OCI-M2 (cell line): ENCODE data around the gene SMIM9.
"Not testable (repeated sequence)": the region's sequence is repeated elsewhere in the genome, so short reads cannot be mapped to it uniquely, and the experiment has no call there.

Experiments used
- DNase-seq: peaks from one replicate; lab custom pipeline; 2025; ENCODE audit not compliant: unreplicated experiment; lab: John Stamatoyannopoulos, UW

SMIM9 gene

GRCh38 chrX:154834562-154834961, at the start of gene SMIM9:
Gene SMIM9 (minus strand): TSS chrX:154834662. CDS start chrX:154830856, 3,806 bp downstream.
- no peak for DNase-seq

- DNase-seq: not testable (repeated sequence)
Observed at GRCh38 chrX:154884069-154884468, 49.6 kb upstream of the SMIM9 start.

GRCh38 chrX:154873329-154873728, 38.9 kb upstream of the SMIM9 start:
- no peak for DNase-seq

- DNase-seq: not testable (repeated sequence)
Observed at GRCh38 chrX:154868522-154868921, 34.1 kb upstream of the SMIM9 start.

DNA sequence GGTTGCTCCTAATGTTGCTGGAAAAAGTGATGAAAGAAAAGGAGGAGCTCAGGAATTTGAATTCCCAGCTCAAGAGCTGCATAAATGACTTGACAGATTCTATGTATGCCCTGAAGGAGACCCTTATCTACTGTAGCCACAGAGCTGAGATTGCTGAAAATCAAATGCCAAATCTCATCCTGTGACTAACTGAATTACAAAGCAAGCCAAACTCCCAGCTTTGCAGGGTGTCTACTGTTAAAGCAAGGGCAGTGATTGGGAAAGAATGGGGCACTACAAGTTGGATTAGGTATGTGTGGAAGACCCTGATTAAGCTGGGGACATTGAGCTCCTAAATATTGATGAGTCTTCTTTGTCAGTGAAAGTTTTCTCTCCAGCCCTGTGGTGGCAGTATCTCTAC, 20.8 kb upstream of the SMIM9 start:
- DNase-seq: no peak

DNA sequence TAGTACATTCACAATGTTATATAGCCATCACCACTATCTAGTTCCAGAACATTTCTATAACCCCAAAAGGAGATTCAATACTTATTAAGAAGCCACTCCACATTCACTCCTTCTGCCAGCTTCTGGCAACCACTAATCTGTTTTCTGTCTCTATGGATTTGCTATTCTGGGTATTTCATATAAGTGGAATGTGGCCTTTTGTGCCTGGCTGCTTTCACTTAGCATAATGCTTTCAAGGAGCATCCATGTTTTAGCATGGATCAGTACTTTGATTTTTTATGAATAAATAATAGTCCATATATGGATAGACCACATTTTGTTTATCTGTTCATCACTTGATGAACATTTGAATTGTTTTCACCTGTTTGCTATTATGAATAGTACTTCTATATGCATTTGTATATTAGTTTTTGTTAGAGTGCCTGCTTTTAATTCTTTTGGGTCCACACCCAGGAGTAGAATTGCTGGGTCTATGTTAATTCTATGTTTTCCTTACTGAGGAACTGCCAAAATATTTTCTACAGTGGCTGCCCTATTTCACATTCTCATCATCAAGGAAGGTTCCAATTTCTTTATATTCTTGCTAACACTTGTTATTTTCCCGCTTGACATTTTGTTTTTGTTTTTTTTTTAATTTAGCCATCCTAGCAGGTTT, 16.6 kb upstream of the SMIM9 start:
- no peak for DNase-seq

DNA sequence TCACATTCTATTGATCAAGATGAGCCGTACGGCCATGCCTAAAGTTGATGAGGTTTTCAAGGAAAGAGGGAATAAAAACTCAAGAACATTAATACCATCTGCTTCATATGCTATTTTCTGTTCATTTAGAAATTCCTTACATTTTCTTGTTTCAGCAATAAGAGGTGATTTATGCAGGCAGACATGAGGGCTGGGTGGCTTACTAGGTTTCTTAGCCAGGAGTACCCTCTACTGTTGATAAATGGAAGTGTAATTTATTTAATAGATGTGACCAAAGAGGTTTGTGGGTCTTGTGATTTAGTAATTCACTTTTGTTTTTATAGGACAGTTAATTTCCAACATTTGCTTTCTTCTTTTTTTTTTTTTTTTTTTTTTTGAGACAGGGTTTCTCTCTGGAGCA, 6.4 kb upstream of the SMIM9 start:
- DNase-seq: no peak

GRCh38 chrX:154836163-154836562, 1.7 kb upstream of the SMIM9 start:
- no peak for DNase-seq

DNA sequence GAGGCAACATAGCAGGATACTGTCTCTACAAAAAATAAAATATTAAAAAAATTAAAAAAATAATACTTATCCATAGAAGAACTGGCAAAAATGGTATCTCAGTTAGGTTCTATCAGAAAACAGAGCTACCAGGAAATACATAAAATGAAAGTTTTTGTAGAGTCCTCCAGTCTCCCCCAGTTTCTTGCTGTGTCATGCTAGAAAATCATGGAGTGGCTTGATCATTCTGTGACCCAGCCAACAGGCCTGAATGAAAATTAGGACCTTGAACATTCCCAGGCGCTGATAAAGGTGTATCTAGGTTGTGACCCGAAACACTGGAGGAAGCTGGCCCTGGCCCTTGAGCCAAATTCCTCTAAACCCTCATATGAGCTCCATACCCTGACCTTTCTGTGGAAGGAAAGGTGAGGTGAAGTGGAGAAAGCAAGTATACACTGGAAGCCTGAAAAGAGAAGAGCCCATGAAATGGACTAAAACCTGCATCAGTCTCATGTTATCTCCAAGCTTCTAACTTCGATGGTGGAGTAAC, 652 bp downstream of the SMIM9 start:
- no peak for DNase-seq

- DNase-seq: no peak
Observed at GRCh38 chrX:154829926-154830442, 4.5 kb downstream of the SMIM9 start.

GRCh38 chrX:154829134-154829533, 5.3 kb downstream of the SMIM9 start:
- no peak for DNase-seq

DNA sequence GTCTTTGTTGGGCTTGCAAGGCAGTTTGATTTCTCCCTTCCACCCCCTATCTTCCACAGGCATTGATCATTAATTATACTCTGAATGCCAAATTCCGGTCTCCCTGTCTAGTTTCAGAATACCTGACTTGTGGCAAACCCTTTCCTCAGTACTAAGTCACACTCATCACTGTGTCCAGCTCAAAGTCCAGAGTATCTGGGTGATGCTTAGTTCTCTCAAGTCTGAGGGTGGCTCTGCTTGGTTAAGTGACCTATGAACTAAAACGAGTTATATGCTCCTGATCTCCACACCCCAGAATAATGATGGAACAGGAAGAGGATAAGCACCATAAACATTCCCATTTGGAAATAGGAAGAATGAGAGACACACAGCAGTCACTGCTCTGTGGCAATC, 6.5 kb downstream of the SMIM9 start:
- no peak for DNase-seq

GRCh38 chrX:154827194-154828015, 7.1 kb downstream of the SMIM9 start:
- no peak for DNase-seq

DNA sequence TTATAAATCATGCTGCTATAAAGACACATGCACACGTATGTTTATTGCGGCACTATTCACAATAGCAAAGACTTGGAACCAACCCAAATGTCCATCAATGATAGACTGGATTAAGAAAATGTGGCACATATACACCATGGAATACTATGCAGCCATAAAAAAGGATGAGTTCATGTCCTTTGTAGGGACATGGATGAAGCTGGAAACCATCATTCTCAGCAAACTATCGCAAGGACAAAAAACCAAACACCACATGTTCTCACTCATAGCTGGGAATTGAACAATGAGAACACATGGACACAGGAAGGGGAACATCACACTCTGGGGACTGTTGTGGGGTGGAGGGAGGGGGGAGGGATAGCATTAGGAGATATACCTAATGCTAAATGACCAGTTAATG, 8.9 kb downstream of the SMIM9 start:
- not testable (repeated sequence) for DNase-seq

- no peak for DNase-seq
Observed at GRCh38 chrX:154824638-154825037, 9.8 kb downstream of the SMIM9 start.

GRCh38 chrX:154822029-154822428, 12.4 kb downstream of the SMIM9 start:
- no peak for DNase-seq

GRCh38 chrX:154821523-154821922, 12.9 kb downstream of the SMIM9 start:
- DNase-seq: no peak

- no peak for DNase-seq
Observed at GRCh38 chrX:154819771-154820341, 14.6 kb downstream of the SMIM9 start.

DNA sequence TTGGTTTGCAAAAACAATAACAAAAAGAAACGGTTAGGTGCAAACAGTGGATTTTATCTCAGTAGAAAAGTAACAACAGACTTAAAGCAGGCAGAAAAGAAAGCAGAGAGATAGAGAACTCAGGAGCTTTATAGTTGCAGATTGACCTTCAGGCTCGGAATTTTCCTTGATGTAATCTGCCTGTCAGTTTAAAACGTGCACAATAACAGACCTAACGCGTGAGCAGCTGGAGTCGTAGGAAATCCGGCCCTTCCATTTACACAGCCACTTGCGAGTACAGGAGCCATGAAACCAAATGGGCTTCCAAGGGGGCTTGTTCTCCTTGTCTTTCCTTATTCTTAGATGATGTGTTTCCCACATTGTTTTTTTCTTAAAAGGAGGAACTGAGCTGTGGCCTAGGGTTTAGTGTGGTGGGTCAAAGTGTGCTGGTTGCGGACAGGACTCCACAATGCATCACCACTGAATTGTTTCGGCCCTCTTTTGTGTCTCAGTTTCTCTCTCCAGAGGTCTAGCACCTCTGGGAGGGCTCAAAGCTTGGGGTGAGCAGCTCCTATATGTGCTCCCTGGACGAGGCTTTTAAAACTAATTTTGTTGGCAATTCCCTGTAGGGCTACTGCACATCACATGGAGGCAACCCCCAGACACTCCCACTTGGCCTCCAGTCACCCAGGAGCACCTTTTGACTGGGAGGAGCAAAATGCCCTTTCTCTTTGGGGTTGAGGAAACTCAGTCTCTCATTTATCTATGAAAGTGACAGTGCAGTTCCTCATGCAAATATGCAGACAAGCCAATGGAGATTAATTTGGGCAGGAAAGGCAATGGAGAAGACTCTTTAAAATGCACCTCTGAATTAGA, 15.3 kb downstream of the SMIM9 start:
- DNase-seq: no peak

GRCh38 chrX:154817048-154817618, 17.3 kb downstream of the SMIM9 start:
- not testable (repeated sequence) for DNase-seq
